SKM-1 treated with dmso at 0.1 percent for 144 hours (cell line): ENCODE results near the gene SAAL1.

Experiments used
- DNase-seq: peaks from one replicate; lab custom pipeline; 2025; ENCODE audit not compliant: unreplicated experiment; lab: John Stamatoyannopoulos, UW

SAAL1 gene

DNA sequence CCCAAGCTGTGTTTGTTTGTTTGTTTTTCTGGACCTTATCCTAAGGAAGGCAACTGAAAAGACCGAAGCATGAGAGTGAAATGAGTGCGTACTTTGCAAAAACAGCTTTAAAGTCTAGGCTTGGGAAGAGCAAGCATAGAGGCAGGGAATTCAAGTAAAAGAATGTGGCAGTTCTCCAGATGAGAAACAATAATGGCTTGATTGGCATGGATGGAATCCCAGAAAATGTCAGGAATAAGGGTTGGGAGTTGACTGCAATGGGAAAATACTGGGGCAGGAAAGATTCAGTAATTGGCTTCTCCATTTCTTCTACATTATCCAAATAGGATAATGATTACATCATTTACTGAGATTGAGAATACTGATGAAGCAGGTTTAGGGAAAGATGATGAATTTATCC is 17.5 kb downstream of the SAAL1 start:
- DNase-seq: no peak

DNA sequence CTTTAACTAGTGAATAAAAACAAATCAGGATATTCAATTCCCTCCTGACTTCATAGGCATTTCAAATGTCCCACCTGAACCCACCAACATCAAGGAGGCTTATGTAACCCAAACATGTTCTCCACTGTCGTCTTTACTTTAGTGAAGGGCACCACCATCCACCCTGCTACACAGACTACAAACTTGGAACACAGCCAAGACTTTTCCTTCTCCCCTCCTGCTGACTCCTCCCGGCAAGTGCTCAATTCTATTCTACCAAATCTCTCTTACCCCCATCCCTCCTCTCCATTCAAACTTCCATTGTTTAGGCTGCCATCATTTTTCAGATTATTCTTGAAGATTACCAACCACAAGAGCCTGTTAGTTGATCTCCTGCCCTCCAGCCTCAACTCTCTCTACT is 24.3 kb downstream of the SAAL1 start:
- DNase-seq: no peak

DNA sequence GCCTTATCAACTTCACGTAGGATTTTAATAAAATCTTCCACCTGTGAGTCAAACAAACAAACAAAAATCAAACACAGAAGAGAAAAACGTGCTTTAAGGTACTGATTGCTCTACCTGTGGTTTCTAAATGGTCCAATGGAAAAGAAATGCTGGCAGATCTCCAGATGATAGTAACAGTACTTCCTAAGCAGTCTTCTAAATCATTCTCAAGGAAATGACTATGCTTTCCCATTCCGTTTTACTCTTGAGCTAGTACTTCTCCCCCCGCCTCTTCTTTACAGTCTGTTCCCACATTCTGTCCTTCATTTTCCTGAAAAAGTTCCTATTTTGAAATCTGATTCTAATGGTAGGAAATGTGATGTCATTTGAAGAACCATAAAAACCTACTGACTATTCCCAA is 25.4 kb downstream of the SAAL1 start:
- no peak for DNase-seq

DNA sequence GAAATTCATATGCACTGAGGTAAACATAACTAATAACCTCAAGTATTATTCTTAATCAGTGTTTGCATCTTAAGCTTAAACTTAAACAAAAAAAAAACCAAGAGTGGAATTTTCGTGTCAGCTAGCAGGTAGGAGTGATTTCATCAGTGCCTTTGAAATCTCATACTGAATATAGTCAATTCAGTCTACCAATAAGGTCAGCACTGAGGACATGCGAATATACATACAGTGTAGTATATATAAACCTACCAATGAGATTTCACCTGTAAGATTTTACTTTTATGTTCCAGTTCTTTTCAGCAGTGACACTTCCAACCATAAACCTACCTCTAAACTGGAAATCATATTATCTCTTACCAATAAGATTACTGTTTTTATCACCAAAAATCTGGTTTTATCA is 27.0 kb downstream of the SAAL1 start:
- DNase-seq: no peak

DNA sequence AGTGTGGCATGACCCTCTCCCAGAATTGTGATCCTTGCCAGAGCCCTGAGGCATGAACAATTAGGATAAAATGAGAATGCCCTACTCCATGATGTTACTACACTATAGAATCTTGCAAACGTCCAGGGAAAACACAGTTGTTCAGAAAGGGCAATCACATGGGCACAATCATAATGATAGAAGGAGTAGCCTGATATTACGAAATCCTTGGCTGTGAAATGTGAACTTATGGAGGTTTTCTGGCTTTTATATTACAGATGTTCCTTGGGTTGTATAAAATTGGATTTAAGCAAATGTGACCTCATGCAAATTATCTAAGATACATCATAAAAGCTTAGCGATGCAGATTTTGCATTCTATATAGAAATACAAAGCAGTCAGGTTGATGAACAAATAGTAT is 30.4 kb downstream of the SAAL1 start:
- no peak for DNase-seq

DNA sequence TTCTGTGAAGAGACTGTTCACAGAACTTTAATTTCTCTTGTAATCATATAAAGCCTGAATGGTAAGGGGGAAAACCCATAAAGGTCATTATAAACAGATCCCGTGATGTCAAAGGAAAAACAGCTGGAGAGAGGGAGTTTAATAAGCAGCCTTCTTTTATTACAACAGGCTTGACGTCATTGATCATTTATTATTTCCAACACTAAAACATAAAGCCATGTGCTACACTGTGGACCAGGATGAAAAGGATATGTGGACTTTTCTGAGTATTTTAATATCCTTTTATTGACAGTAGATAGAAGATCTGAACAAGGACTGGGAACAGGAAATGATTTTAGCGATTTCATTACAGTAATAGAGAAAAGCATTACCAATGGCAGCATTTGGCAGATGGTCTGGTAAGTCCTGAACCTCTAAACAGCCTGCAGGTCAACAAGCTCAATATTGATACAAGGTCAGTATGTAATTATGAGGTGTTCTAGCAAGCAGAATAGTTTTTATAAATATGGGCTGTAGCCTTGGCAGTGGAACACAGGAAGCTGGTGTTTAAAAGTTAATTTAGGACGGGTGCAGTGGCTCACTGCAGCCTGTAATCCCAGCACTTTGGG is 34.7 kb downstream of the SAAL1 start:
- no peak for DNase-seq

DNA sequence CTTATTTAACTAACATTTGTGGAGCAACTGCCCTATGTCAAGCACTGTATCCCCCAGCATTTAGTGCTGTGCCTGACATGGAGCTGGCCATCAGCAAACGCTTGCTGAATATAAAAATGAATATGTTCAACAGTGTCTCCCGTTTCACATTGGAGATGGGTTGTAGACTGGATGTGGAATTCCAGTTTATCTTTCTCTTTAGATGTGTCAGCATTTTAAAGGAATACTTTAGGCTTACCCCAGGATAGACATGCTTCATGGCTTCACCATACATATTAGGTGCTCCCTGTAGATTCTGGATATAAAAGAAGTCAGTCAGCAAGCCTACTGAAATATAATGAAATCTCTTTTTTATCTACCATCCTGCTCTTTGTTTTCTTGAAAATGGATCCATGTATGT is 38.5 kb downstream of the SAAL1 start:
- no peak for DNase-seq

DNA sequence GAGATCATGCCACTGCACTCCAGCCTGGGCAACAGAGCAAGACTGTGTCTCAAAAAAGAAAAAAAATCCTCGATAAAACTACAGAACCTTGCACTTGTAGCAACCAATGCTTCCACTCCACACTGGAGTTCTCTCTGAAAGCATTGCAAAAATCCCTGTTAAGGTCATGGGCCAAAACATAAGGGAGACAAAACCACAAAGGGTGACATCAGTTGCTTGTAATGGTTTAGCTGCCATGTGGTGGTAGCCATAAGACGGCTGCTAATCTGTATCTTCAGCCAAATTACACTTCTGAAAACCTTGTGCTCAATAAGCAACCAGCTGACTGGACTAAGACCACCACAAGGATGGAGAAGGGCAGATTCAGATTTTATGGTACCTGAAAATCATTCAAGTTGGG is 39.3 kb downstream of the SAAL1 start:
- no peak for DNase-seq

DNA sequence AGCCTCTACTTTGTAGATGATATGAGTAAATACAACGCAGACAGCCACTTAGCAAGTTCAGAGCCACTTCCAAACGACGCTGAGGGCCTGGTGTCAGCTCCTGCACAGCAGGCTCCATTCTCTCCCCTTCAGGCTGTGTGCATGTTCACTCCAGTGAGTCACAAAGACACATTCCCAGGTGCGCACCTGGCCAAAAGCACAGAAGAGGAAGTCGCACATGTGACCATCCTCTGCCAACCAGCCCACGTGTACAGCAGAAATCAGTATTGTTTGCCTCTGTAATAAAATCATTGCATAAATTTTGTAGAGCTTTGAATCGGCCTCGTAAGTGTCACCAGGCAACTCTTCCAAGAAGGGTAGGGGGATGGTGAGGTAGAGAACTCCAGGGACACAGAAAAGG is 40.3 kb downstream of the SAAL1 start:
- no peak for DNase-seq

DNA sequence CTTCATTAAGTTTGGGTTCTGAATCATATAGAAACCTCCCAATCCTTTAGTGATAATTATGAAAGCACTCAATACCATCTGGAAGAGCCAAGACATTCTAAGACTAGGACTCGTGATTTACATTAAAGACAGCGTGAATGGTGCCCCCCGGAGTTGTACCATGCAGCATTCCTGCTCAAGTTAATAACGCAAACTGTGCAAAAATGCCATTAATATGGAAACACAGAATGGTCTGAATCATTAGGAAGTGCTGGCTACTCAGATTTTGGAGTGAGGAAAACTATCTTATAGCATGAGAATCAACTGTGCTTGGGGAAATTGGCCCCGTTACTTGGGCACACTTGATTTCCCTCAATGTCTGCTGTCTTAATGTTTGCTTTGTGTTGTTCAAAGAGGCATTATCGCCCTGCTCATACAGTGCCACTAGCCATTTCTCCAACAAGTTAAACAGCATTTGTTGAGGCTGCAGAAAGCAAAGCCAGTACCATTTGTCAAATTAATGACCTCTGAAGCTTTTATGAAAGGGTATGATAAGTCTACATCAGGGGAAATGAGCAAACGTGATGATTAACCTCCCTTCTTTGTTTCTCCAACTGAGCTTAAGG is 41.3 kb downstream of the SAAL1 start:
- DNase-seq: no peak

DNA sequence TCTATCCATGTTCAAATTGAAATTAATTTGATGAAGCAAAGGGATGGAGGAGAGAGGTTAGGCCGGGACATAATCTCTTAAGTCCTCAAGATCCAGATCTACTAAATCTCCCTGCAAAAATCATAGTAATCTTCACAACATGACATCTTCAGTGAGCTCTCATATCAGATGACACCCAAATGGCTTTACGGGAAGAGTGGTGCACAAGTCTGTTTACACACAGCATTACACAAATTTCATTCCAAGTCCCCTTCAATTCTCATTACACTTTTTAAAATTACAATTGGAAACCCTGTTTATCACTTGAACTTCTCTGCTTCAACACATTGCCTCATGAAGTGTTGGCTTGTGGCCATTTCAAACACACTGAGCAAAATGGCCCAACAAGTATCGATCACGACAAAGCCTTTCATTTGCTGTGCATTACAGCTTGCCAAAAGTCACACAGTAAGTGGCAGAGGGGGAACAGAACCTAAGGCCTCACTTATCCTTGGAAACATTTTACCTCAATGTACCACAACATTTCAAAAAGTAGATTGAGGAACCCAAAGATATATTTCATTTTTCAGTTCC is 41.9 kb downstream of the SAAL1 start:
- no peak for DNase-seq

DNA sequence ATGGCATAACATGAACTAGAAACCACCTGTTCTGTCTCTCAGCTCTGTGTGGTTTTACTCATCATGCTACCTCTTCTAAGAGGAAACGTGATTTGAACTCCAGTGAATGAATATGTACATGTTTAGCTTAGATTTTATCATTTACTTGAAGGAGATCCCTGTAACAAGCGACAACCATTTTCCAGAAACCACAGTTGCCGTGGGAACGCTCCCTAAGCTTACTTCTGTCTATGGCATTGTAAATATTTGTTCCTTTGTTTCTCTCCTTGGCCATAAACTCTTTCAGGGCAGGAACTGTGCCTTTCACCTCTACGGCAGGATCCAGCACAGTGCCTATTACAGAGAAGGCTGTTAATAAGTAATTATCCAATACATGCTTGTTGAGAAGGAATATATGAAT is 42.8 kb downstream of the SAAL1 start:
- DNase-seq: no peak

DNA sequence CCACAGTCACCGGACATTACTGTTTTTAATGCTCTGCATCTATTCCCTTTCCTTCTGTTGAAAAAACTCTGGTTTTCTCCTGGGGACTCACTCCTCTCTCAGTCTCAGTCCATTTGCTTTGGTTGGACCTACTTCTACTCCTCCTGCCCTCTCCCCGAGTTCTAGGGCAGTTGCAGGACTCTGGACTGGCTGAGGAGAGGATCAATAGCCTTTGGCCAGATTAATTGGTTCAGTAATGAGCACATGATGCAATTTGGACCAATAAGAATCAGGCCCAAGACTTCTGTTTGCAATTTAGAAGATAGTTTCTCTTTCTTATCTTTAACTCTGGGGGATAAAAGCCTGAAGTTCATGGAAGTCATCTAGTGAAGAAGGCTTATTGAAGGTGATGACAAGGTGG is 44.5 kb downstream of the SAAL1 start:
- DNase-seq: no peak

DNA sequence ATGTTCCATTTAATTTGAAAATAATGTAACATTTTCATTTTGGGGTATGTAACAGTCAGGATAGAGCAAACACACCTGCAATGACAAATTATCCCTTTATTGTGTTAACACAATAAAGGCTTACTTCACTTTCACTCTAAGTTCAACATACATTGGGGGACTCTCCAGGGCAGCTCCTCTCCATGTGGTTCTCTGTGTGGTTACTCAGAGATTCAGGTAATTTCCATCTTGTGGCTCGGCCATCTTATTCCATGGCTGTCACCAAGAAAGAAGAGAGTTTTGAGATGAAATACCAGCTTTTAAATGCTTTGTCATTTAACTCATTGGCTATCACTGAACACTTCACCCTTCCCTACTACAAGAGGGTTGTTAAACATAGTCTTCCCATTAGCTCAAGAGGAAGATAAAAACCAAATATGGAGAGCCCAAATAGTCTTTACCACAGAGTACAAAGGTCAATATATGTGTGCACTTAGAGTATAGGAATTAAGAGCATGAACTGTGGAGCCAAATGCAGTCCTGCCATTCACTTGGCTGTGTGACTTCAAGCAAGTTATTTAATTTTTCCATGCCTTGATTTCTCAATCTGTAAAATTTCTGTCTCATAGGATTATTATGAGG is 49.2 kb downstream of the SAAL1 start:
- DNase-seq: no peak

DNA sequence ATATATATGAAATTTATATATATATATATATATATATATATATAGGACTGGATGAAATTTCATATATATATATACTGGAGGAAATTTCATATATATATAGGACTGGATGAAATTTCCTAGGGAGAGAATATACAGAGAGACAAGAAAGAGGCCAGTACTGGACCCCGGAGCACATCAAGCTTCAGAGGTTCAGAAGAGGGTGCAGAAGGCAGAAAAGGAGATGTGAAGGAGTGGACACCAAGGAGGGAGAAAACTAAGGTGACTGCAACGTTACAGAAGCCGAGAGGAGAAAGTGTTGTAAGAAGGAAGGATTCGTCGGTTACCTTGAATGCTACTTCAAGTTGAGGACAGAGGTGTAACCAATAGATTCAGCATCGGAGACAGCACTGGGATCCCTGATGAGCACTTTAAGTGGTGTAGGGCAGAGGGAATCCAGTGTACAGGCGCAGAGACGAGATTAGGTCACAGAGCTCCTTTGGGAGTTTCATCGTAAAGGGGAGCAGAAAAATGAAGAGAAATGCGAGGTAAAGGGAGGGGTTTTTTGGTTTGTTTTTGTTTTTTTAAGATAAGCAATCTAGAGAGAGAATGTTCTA is 51.3 kb downstream of the SAAL1 start:
- DNase-seq: no peak

DNA sequence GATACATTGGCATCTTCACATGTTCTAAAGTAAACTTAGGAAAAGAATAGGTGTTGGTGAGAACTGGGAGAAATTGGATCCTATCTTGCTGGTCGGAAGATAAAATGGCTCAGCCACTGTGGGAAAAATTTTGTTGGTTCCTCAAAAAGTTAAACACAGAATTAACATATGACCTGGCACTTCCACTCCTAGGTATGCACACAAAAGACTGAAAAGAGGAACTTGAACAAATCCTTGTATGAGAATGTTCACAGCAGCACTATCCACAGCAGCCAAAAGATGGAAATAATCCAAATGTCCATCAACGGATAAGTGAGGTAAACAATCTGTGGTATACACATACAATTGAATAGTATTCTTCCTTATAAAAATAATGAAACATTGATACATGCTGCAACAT is 55.0 kb downstream of the SAAL1 start:
- peak; percentile 47 for DNase-seq

DNA sequence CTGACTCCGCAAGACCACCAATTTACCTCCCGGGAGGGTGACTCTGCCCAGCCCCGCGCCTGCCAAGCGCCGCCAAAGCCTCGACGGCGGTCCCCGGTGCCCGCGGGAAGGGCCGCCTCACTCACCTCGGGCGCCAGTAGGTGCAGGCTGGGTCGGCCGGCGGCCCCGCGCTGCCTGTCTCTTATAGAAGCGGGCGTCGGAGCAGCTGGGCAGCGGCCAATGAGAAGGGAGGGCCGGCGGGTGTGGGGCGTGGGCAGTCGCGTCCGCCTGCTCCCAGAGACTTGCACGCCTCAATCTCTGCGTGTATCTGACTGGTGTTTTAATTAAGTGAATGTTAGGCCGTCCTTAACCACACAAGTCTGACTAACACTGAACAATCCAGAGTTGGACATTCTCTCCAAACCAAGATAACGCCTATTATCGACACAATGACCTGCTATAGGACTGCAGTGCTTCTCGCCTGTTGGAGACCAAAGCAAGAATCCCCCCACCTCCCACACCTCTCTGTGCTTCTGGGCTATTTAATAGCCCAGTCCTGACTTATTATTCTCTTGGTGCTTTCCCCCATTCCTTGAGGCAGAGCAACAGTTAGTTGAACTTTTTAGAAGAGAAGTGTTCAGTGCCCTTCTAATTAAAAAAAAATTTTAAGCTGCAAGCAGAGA is 59.6 kb downstream of the SAAL1 start, which contains the start of gene TPH1:
TPH1 (minus strand) TSS at position 154 of the 662 bp plus-strand sequence. CDS start 5,507 bp downstream, outside the sequence.
- DNase-seq: no peak

DNA sequence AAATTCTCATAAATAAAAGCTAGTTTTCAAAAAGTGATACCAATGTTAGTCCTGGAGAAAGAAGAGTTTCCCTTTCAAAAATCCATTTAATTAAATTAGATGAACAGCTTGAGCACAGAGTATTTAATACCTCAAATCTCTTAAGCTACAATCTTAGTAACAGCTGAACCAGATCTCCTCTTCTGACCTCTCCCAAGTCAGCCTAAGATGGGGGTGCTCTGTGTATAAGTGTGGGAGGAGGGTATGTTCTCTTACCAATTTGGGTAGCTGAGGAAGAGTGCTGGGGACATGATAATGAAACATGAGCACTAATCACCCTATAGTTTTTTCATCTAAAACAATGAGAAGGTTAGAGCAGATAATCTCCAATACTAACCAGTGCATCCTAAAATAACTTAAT is 69.4 kb downstream of the SAAL1 start:
- no peak for DNase-seq
